Effector memory CD4-positive, alpha-beta T cell (primary cell): ENCODE results near the gene DEUP1.
"Not testable (repeated sequence)": the region's sequence is repeated elsewhere in the genome, so short reads cannot be mapped to it uniquely, and the experiment has no call there.

Experiments used
- DNase-seq, 3 donors: peaks; one replicate each; pipeline ENCODE4 v3.0.0-alpha.2; 2020
- H3K27ac ChIP-seq: 2 replicates; pipeline ENCODE4 v1.7.0; 2013; ENCODE audit warnings: mild to moderate bottlenecking, low read length, moderate library complexity; ENCODE audit not compliant: insufficient read depth, poor library complexity, severe bottlenecking
- H3K27me3 ChIP-seq: replicated peaks from 2 replicates; pipeline ENCODE4 v1.7.0; 2013; ENCODE audit warnings: mild to moderate bottlenecking, low read length; ENCODE audit not compliant: insufficient read depth, control insufficient read depth, poor library complexity, severe bottlenecking
- H3K36me3 ChIP-seq: 2 replicates; pipeline ENCODE4 v1.7.0; 2013; ENCODE audit warnings: mild to moderate bottlenecking, low read length, moderate library complexity; ENCODE audit not compliant: control insufficient read depth, insufficient read depth
- H3K4me1 ChIP-seq: 2 replicates; pipeline ENCODE4 v1.7.0; 2013; ENCODE audit warnings: low read length, mild to moderate bottlenecking; ENCODE audit not compliant: control insufficient read depth, insufficient read depth, poor library complexity, severe bottlenecking
- H3K4me3 ChIP-seq: 2 replicates; pipeline ENCODE4 v1.7.0; 2013; ENCODE audit warnings: low read length, low read depth, mild to moderate bottlenecking; ENCODE audit not compliant: insufficient read depth, poor library complexity, severe bottlenecking
- H3K9me3 ChIP-seq: 2 replicates; pipeline ENCODE4 v1.7.0; 2013; ENCODE audit warnings: mild to moderate bottlenecking, low read length, moderate library complexity; ENCODE audit not compliant: control insufficient read depth

Gene DEUP1

GRCh38 chr11:93303689-93304088 lies 26.9 kb upstream of the DEUP1 start:
- H3K4me1 ChIP-seq, result no peaks in the 10 kb centered on the region
- no peaks in the 10 kb centered on the region for H3K9me3 ChIP-seq
- no peaks in the 10 kb centered on the region for H3K27me3 ChIP-seq
- no peaks in the 10 kb centered on the region for H3K36me3 ChIP-seq
- no peak overlapping the region for H3K27ac ChIP-seq
- H3K4me3 ChIP-seq, result no peak overlapping the region
- no peak for DNase-seq

- H3K27ac ChIP-seq, H3K27me3 ChIP-seq, H3K9me3 ChIP-seq, DNase-seq, H3K36me3 ChIP-seq, H3K4me1 ChIP-seq, H3K4me3 ChIP-seq: not testable (repeated sequence)
Observed at GRCh38 chr11:93314399-93314798, 16.1 kb upstream of the DEUP1 start.

GRCh38 chr11:93319224-93319839 lies 11.2 kb upstream of the DEUP1 start:
- Histone ChIP-seq H3K27me3 (no peaks in the 10 kb centered on the region), H3K27ac (no peak overlapping the region), H3K36me3 (no peaks in the 10 kb centered on the region), H3K4me3 (no peak overlapping the region), H3K9me3 (no peaks in the 10 kb centered on the region), H3K4me1 (no peaks in the 10 kb centered on the region)
- no peak for DNase-seq

GRCh38 chr11:93320230-93320629 lies 10.3 kb upstream of the DEUP1 start:
- Histone ChIP-seq H3K27ac (no peak overlapping the region), H3K36me3 (no peaks in the 10 kb centered on the region), H3K27me3 (no peaks in the 10 kb centered on the region), H3K4me1 (no peaks in the 10 kb centered on the region), H3K4me3 (no peak overlapping the region), H3K9me3 (no peaks in the 10 kb centered on the region)
- DNase-seq, result no peak

- Histone ChIP-seq H3K27me3 (no peaks in the 10 kb centered on the region), H3K9me3 (no peaks in the 10 kb centered on the region), H3K4me1 (no peaks in the 10 kb centered on the region), H3K27ac (no peak overlapping the region), H3K4me3 (no peak overlapping the region), H3K36me3 (no peaks in the 10 kb centered on the region)
- DNase-seq, result no peak
Observed at GRCh38 chr11:93322207-93322606, 8.3 kb upstream of the DEUP1 start.

GRCh38 chr11:93323747-93324146 lies 6.8 kb upstream of the DEUP1 start:
- H3K9me3 ChIP-seq, result no peaks in the 10 kb centered on the region
- no peaks in the 10 kb centered on the region for H3K4me1 ChIP-seq

GRCh38 chr11:93324500-93324899 lies 6.0 kb upstream of the DEUP1 start:
- Histone ChIP-seq H3K27me3 (no peaks in the 10 kb centered on the region), H3K4me3 (no peak overlapping the region), H3K27ac (no peak overlapping the region), H3K9me3 (no peaks in the 10 kb centered on the region), H3K4me1 (no peaks in the 10 kb centered on the region), H3K36me3 (no peaks in the 10 kb centered on the region)
- DNase-seq, result no peak

More at GRCh38 chr11:93323747-93324146, 6.8 kb upstream of the DEUP1 start:
- no peaks in the 10 kb centered on the region for H3K36me3 ChIP-seq
- no peak overlapping the region for H3K4me3 ChIP-seq
- no peak for DNase-seq
- H3K27me3 ChIP-seq, result no peaks in the 10 kb centered on the region
- no peak overlapping the region for H3K27ac ChIP-seq

GRCh38 chr11:93326681-93327080 lies 3.9 kb upstream of the DEUP1 start:
- H3K27ac ChIP-seq, result no peak overlapping the region
- no peak for DNase-seq
- H3K9me3 ChIP-seq, result no peaks in the 10 kb centered on the region
- H3K36me3 ChIP-seq, result no peaks in the 10 kb centered on the region
- H3K4me1 ChIP-seq, result no peaks in the 10 kb centered on the region
- H3K4me3 ChIP-seq, result no peak overlapping the region
- peaks cover 3% of the 10 kb centered on the region for H3K27me3 ChIP-seq

GRCh38 chr11:93329936-93330445 lies 551 bp upstream of the DEUP1 start:
- H3K27me3 ChIP-seq, result peaks cover 3% of the 10 kb centered on the region
- H3K36me3 ChIP-seq, result no peaks in the 10 kb centered on the region
- no peak overlapping the region for H3K27ac ChIP-seq
- DNase-seq, result no peak
- H3K4me1 ChIP-seq, result no peaks in the 10 kb centered on the region
- H3K9me3 ChIP-seq, result no peaks in the 10 kb centered on the region
- no peak overlapping the region for H3K4me3 ChIP-seq

- Histone ChIP-seq H3K4me1 (no peaks in the 10 kb centered on the region), H3K27ac (no peak overlapping the region), H3K9me3 (no peaks in the 10 kb centered on the region), H3K4me3 (no peak overlapping the region), H3K36me3 (no peaks in the 10 kb centered on the region), H3K27me3 (no peaks in the 10 kb centered on the region)
- DNase-seq, result no peak
Observed at GRCh38 chr11:93340223-93340622, 9.7 kb downstream of the DEUP1 start.
